ENCODE measurements around the gene GMEB2.

DNA sequence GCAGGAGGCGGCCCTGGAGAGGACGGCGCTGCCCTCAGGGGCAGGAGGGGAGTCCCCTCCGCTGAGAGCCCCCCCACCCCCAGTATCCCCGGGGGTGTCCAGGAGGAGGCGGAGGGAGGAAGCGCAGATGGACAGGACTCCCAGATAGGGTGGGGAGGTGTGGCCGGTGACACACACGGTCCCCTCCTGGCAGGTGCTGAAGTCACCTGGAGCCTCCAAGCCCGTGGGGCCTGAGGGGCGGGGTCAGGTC, 25.0 kb upstream of the GMEB2 start:
- TF ChIP-seq POLR2A (IDR thresholded peaks at IDR 0.05) (no peak), CTCF (IDR thresholded peaks at IDR 0.05) (no peak), POLR2AphosphoS5 (IDR thresholded peaks at IDR 0.05) (no peak)
